ENCODE data around the gene TESK2. TPM values are rescaled to one million over a fixed set of nuclear protein-coding genes. Genes with fewer than 3 reads are reported as not detected.

TESK2 gene
- total RNA-seq, 1 donor from 2014 or later: 12.2 TPM

GRCh38 chr1:45354838-45355237, 136.1 kb downstream of the TESK2 start:
- Mint-ChIP-seq H3K9me3 (no peaks in the 10 kb centered on the region), H3K27me3 (no peaks in the 10 kb centered on the region), H3K4me3 (no peak overlapping the region), H3K27ac (no peak overlapping the region), H3K36me3 (ENCODE audit: low read depth) (peaks cover 17% of the 10 kb centered on the region), H3K4me1 (peaks cover 1% of the 10 kb centered on the region)
- ChIA-PET POLR2A (interaction anchor here (1.2 to 3.6 kb wide), 2 partner anchors 16 to 137 kb away, joined by 5 to 31 read pairs; partner anchors contain the start of gene TESK2), CTCF (interaction anchor here (0.6 to 13.9 kb wide), 3 partner anchors 9 to 285 kb away, joined by 3 to 326 read pairs (median 3); partner anchors contain the start of gene TESK2)
- no peak for TF ChIP-seq CTCF (IDR thresholded peaks at IDR 0.05)
- no peak for DNase-seq
- intact Hi-C loops (cut with micrococcal nuclease): no loop called here
- ATAC-seq (ENCODE audit: low read depth): no peak

- Mint-ChIP-seq H3K4me3 (no peak overlapping the region), H3K27me3 (no peaks in the 10 kb centered on the region), H3K4me1 (no peaks in the 10 kb centered on the region), H3K27ac (no peak overlapping the region), H3K36me3 (ENCODE audit: low read depth) (peaks cover 17% of the 10 kb centered on the region), H3K9me3 (no peaks in the 10 kb centered on the region)
- ATAC-seq (ENCODE audit: low read depth): no peak
- ChIA-PET CTCF (interaction anchor here (13.9 kb wide), 1 partner anchor 139 kb away, joined by 326 read pairs; the partner anchor contains the start of gene TESK2), POLR2A (no interaction called here)
- TF ChIP-seq CTCF (IDR thresholded peaks at IDR 0.05): no peak
- no peak for DNase-seq
- intact Hi-C loops (cut with micrococcal nuclease): no loop called here
Measured at GRCh38 chr1:45353685-45354084, 137.3 kb downstream of the TESK2 start.

GRCh38 chr1:45351508-45351907, 139.5 kb downstream of the TESK2 start:
- ChIA-PET POLR2A (interaction anchor here (0.6 kb wide), 1 partner anchor 24 kb away, joined by 6 read pairs; no protein-coding TSS in a partner anchor), CTCF (no interaction called here)
- no peak for TF ChIP-seq CTCF (IDR thresholded peaks at IDR 0.05)
- no peaks in the 10 kb centered on the region for H3K4me1 Mint-ChIP-seq
- intact Hi-C loops (cut with micrococcal nuclease): no loop called here
- ATAC-seq (ENCODE audit: low read depth) (no peak), DNase-seq (no peak)
- H3K9me3 Mint-ChIP-seq: no peaks in the 10 kb centered on the region
- H3K27me3 Mint-ChIP-seq: no peaks in the 10 kb centered on the region
- no peak overlapping the region for H3K4me3 Mint-ChIP-seq
- no peak overlapping the region for H3K27ac Mint-ChIP-seq
- peaks cover 23% of the 10 kb centered on the region for H3K36me3 Mint-ChIP-seq (ENCODE audit: low read depth)

- intact Hi-C loops (cut with micrococcal nuclease): no loop called here
Measured at GRCh38 chr1:45348966-45349677, 141.8 kb downstream of the TESK2 start.

More at GRCh38 chr1:45348966-45349677, 141.8 kb downstream of the TESK2 start:
- CTCF ChIA-PET: interaction anchor here (1.1 to 2.4 kb wide), 2 partner anchors 9 to 144 kb away, joined by 3 to 8 read pairs; partner anchors contain the start of genes MUTYH and TOE1
- POLR2A ChIA-PET: interaction anchor here (1.6 to 2.8 kb wide), 2 partner anchors 9 to 141 kb away, joined by 6 to 10 read pairs; partner anchors contain the start of genes MUTYH, TESK2 and TOE1
- Mint-ChIP-seq H3K27ac (no peak overlapping the region), H3K9me3 (no peaks in the 10 kb centered on the region), H3K4me1 (no peaks in the 10 kb centered on the region), H3K36me3 (ENCODE audit: low read depth) (peaks cover 39% of the 10 kb centered on the region), H3K27me3 (no peaks in the 10 kb centered on the region), H3K4me3 (no peak overlapping the region)
- no peak for ATAC-seq (ENCODE audit: low read depth)
- TF ChIP-seq CTCF (IDR thresholded peaks at IDR 0.05): no peak
- DNase-seq: no peak
